ENCODE data around the gene LITAF. TPM values are rescaled to one million over a fixed set of nuclear protein-coding genes. Genes with fewer than 3 reads are reported as not detected.

Gene LITAF
- total RNA-seq, 5 donors from 2014 or later (not counting 1 experiment from before 2014, with no cell fraction given): 150 to 256 (median 161) TPM

DNA sequence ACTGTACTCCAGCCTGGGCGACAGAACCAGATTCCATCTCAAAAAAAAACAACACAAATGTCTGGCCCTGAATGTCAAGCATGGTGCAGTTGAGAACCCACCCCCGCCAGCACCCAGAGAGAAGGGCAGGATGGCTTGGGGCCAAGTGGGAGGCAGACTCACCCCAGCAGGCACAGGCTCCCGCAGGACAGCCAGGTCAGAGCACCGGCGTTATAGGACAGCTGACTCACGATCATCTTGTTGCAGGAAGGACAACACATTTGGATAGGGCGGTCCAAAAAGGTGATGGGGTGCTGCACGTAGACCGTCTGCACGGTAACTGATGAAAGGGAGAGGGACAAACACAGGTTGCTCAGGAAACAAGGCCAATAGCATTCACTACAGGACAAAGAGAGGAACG lies 33.3 kb downstream of the LITAF start:
- H3K4me3 ChIP-seq (ENCODE audit: control insufficient read depth in 1 of 2, extremely low read depth in 1 of 2, low read length in 1 of 2): no peak overlapping the region
- H3K9me3 Mint-ChIP-seq: peaks cover 0 to 4% (median 4%) of the 10 kb centered on the region in 3 donors
- H3K27ac Mint-ChIP-seq: peak overlapping the region in 1 of 2 donors; percentile 69
- H3K4me1 Mint-ChIP-seq: peaks cover 39 to 49% (median 47%) of the 10 kb centered on the region in 3 donors
- ATAC-seq (replicated peaks in 1 of 4): no peak
- H3K27ac ChIP-seq (ENCODE audit: low read length): no peak overlapping the region
- H3K36me3 ChIP-seq (ENCODE audit: control insufficient read depth in 2 of 2, extremely low read depth in 1 of 2, insufficient read depth in 1 of 2, low read length in 1 of 2): peaks cover 38 to 81% of the 10 kb centered on the region in 2 donors
- no peak for DNase-seq
- WGBS (ENCODE audit: insufficient coverage): 100% methylated on average over 6 of the region's 11 CpGs
- peaks cover 2% of the 10 kb centered on the region for H3K9me3 ChIP-seq
- H3K27me3 Mint-ChIP-seq: no peaks in the 10 kb centered on the region
- H3K36me3 Mint-ChIP-seq: peaks cover 65% of the 10 kb centered on the region
- H3K4me1 ChIP-seq (ENCODE audit: control insufficient read depth in 1 of 2, extremely low read depth in 1 of 2, insufficient read depth in 2 of 2, low read length in 2 of 2): peaks cover 9 to 46% of the 10 kb centered on the region in 2 experiments
- ChIA-PET CTCF (no interaction called here), POLR2A (no interaction called here)
- H3K4me3 Mint-ChIP-seq: no peak overlapping the region
- H3K27me3 ChIP-seq (replicated peaks in 1 of 2; ENCODE audit: control insufficient read depth in 2 of 2, extremely low read depth in 1 of 2, insufficient read depth in 2 of 2, low read length in 1 of 2): no peaks in the 10 kb centered on the region

- no peak overlapping the region for H3K27ac ChIP-seq (ENCODE audit: low read length)
- POLR2A ChIA-PET: interaction anchor here (0.5 to 0.8 kb wide), 2 partner anchors 8 to 57 kb away, joined by 3 to 4 read pairs; no protein-coding TSS in a partner anchor
- DNase-seq: no peak
- Mint-ChIP-seq H3K4me1 (peaks cover 30 to 40% (median 40%) of the 10 kb centered on the region in 3 donors), H3K4me3 (no peak overlapping the region), H3K9me3 (peaks cover 0 to 4% (median 4%) of the 10 kb centered on the region in 3 donors), H3K27ac (peak overlapping the region; percentile 62 to 84), H3K27me3 (no peaks in the 10 kb centered on the region), H3K36me3 (peaks cover 73% of the 10 kb centered on the region)
- ATAC-seq (replicated peaks in 1 of 4): no peak
- H3K4me3 ChIP-seq (ENCODE audit: control insufficient read depth in 1 of 2, extremely low read depth in 1 of 2, low read length in 1 of 2): no peak overlapping the region
- H3K36me3 ChIP-seq (ENCODE audit: control insufficient read depth in 2 of 2, extremely low read depth in 1 of 2, insufficient read depth in 1 of 2, low read length in 1 of 2): peaks cover 38 to 90% of the 10 kb centered on the region in 2 donors
- no peaks in the 10 kb centered on the region for H3K27me3 ChIP-seq (replicated peaks in 1 of 2; ENCODE audit: control insufficient read depth in 2 of 2, extremely low read depth in 1 of 2, insufficient read depth in 2 of 2, low read length in 1 of 2)
- peaks cover 7 to 37% of the 10 kb centered on the region in 2 experiments for H3K4me1 ChIP-seq (ENCODE audit: control insufficient read depth in 1 of 2, extremely low read depth in 1 of 2, insufficient read depth in 2 of 2, low read length in 2 of 2)
- CTCF ChIA-PET: interaction anchor here in 1 of 2 donors (0.6 kb wide), 1 partner anchor 36 kb away, joined by 3 read pairs; no protein-coding TSS in a partner anchor
- H3K9me3 ChIP-seq: peaks cover 2% of the 10 kb centered on the region
- 98% methylated on average over 6 of the region's 8 CpGs for WGBS (ENCODE audit: insufficient coverage)
These were observed 34.3 kb downstream of the LITAF start for GRCh38 chr16:11552440-11552839.

- H3K27me3 ChIP-seq (replicated peaks in 1 of 2; ENCODE audit: control insufficient read depth in 2 of 2, extremely low read depth in 1 of 2, insufficient read depth in 2 of 2, low read length in 1 of 2): no peaks in the 10 kb centered on the region
- ChIA-PET POLR2A (interaction anchor here (0.5 to 0.8 kb wide), 4 partner anchors 8 to 254 kb away, joined by 3 to 5 read pairs (median 4); no protein-coding TSS in a partner anchor), CTCF (no interaction called here)
- no peak overlapping the region for H3K4me3 Mint-ChIP-seq
- peaks cover 3 to 31% of the 10 kb centered on the region in 2 experiments for H3K4me1 ChIP-seq (ENCODE audit: control insufficient read depth in 1 of 2, extremely low read depth in 1 of 2, insufficient read depth in 2 of 2, low read length in 2 of 2)
- peaks cover 2% of the 10 kb centered on the region for H3K9me3 ChIP-seq
- H3K27ac Mint-ChIP-seq: peak overlapping the region in 1 of 2 donors; percentile 62
- no peak overlapping the region for H3K4me3 ChIP-seq (ENCODE audit: control insufficient read depth in 1 of 2, extremely low read depth in 1 of 2, low read length in 1 of 2)
- H3K4me1 Mint-ChIP-seq: peaks cover 29 to 38% (median 34%) of the 10 kb centered on the region in 3 donors
- H3K27me3 Mint-ChIP-seq: no peaks in the 10 kb centered on the region
- no peak overlapping the region for H3K27ac ChIP-seq (ENCODE audit: low read length)
- DNase-seq: no peak
- peaks cover 38 to 96% of the 10 kb centered on the region in 2 donors for H3K36me3 ChIP-seq (ENCODE audit: control insufficient read depth in 2 of 2, extremely low read depth in 1 of 2, insufficient read depth in 1 of 2, low read length in 1 of 2)
- WGBS (ENCODE audit: insufficient coverage): no CpG with 5 or more reads among the region's 3 CpGs
- ATAC-seq (replicated peaks in 1 of 4): no peak
- peaks cover 74% of the 10 kb centered on the region for H3K36me3 Mint-ChIP-seq
- H3K9me3 Mint-ChIP-seq: peaks cover 0 to 4% (median 4%) of the 10 kb centered on the region in 3 donors
These were observed 34.9 kb downstream of the LITAF start for GRCh38 chr16:11551842-11552241.

DNA sequence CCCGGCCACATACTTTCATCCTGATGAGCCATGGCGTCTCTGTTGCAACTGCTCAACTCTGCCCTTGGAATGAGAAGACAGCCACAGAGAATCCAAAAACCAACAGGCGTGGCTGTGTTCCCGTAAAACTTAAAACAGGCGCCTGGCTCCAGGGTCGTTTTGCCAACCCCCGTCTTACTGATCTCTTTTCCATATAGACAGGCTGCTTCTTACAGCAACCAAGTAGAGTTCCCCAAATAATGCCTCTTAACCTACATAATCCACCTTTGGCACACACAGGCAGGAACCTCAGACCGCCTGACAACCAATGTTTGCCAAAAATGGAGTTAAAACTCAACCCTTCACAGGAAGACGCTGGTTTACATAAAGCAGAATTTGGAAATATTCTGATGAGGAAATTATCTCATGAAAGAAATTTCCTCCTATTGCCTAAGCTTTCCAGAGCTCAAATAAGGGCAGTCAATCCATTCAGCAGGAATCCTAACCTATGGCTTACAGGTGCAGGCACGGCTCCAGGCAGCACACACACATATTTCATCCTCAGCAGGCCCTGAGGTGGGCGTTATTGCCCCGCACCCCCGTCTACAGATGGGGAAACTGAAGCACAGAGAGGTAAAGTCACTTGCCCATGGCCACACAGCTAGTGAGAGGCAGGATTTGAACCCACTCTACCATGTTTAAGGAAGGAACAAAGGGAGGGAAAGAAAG lies 35.8 kb downstream of the LITAF start:
- peaks cover 31 to 94% of the 10 kb centered on the region in 2 donors for H3K36me3 ChIP-seq (ENCODE audit: control insufficient read depth in 2 of 2, extremely low read depth in 1 of 2, insufficient read depth in 1 of 2, low read length in 1 of 2)
- no peak overlapping the region for H3K27ac ChIP-seq (ENCODE audit: low read length)
- H3K4me1 ChIP-seq (ENCODE audit: control insufficient read depth in 1 of 2, extremely low read depth in 1 of 2, insufficient read depth in 2 of 2, low read length in 2 of 2): peaks cover 0 to 22% of the 10 kb centered on the region in 2 experiments
- no peak for DNase-seq
- CTCF ChIA-PET: no interaction called here
- Mint-ChIP-seq H3K4me1 (peaks cover 20 to 34% (median 25%) of the 10 kb centered on the region in 3 donors), H3K27ac (peak overlapping the region; percentile 22 to 27), H3K4me3 (no peak overlapping the region), H3K36me3 (peaks cover 69% of the 10 kb centered on the region), H3K27me3 (no peaks in the 10 kb centered on the region), H3K9me3 (peaks cover 0 to 4% (median 1%) of the 10 kb centered on the region in 3 donors)
- ATAC-seq (replicated peaks in 1 of 4): no peak
- 100% methylated on average over 4 of the region's 13 CpGs for WGBS (ENCODE audit: insufficient coverage)
- POLR2A ChIA-PET: no interaction called here
- H3K27me3 ChIP-seq (replicated peaks in 1 of 2; ENCODE audit: control insufficient read depth in 2 of 2, extremely low read depth in 1 of 2, insufficient read depth in 2 of 2, low read length in 1 of 2): no peaks in the 10 kb centered on the region
- no peak overlapping the region for H3K4me3 ChIP-seq (ENCODE audit: control insufficient read depth in 1 of 2, extremely low read depth in 1 of 2, low read length in 1 of 2)
- peaks cover under 1% of the 10 kb centered on the region for H3K9me3 ChIP-seq

- Mint-ChIP-seq H3K4me3 (no peak overlapping the region), H3K36me3 (peaks cover 47% of the 10 kb centered on the region), H3K27ac (peak overlapping the region; percentile 50 to 58), H3K27me3 (no peaks in the 10 kb centered on the region), H3K4me1 (peaks cover 15 to 26% (median 22%) of the 10 kb centered on the region in 3 donors), H3K9me3 (peaks cover 0 to 4% (median 0%) of the 10 kb centered on the region in 3 donors)
- 100% methylated on average over 6 of the region's 13 CpGs for WGBS (ENCODE audit: insufficient coverage)
- Histone ChIP-seq H3K27me3 (replicated peaks in 1 of 2; ENCODE audit: control insufficient read depth in 2 of 2, extremely low read depth in 1 of 2, insufficient read depth in 2 of 2, low read length in 1 of 2) (no peaks in the 10 kb centered on the region), H3K36me3 (ENCODE audit: control insufficient read depth in 2 of 2, extremely low read depth in 1 of 2, insufficient read depth in 1 of 2, low read length in 1 of 2) (peaks cover 25 to 65% of the 10 kb centered on the region in 2 donors), H3K4me1 (ENCODE audit: control insufficient read depth in 1 of 2, extremely low read depth in 1 of 2, insufficient read depth in 2 of 2, low read length in 2 of 2) (no peaks in the 10 kb centered on the region), H3K4me3 (ENCODE audit: control insufficient read depth in 1 of 2, extremely low read depth in 1 of 2, low read length in 1 of 2) (no peak overlapping the region), H3K27ac (ENCODE audit: low read length) (no peak overlapping the region), H3K9me3 (no peaks in the 10 kb centered on the region)
- ChIA-PET CTCF (interaction anchor here (1.0 to 1.4 kb wide), 2 partner anchors 15 to 250 kb away, joined by 3 to 4 read pairs; partner anchors contain the start of gene ZC3H7A (in 1 of the 2)), POLR2A (no interaction called here)
- ATAC-seq (replicated peaks in 1 of 4) (no peak), DNase-seq (no peak)
These were observed 39.4 kb downstream of the LITAF start for GRCh38 chr16:11547118-11547916.

GRCh38 chr16:11546608-11547061 lies 40.1 kb downstream of the LITAF start:
- 90% methylated on average over 2 of the region's 5 CpGs for WGBS (ENCODE audit: insufficient coverage)
- H3K9me3 ChIP-seq: no peaks in the 10 kb centered on the region
- ATAC-seq (replicated peaks in 1 of 4): no peak
- H3K36me3 ChIP-seq (ENCODE audit: control insufficient read depth in 2 of 2, extremely low read depth in 1 of 2, insufficient read depth in 1 of 2, low read length in 1 of 2): peaks cover 25 to 59% of the 10 kb centered on the region in 2 donors
- peak overlapping the region in 1 of 2 donors; percentile 58 for H3K27ac Mint-ChIP-seq
- no peak overlapping the region for H3K27ac ChIP-seq (ENCODE audit: low read length)
- ChIA-PET CTCF (interaction anchor here (0.6 to 1.4 kb wide), 4 partner anchors 8 to 251 kb away, joined by 3 to 4 read pairs (median 4); partner anchors contain the start of gene ZC3H7A (in 1 of the 2)), POLR2A (interaction anchor here (0.6 to 1.0 kb wide), 2 partner anchors 8 to 41 kb away, joined by 3 to 10 read pairs; no protein-coding TSS in a partner anchor)
- peaks cover 46% of the 10 kb centered on the region for H3K36me3 Mint-ChIP-seq
- peaks cover 14 to 31% (median 25%) of the 10 kb centered on the region in 3 donors for H3K4me1 Mint-ChIP-seq
- no peaks in the 10 kb centered on the region for H3K27me3 Mint-ChIP-seq
- no peak for DNase-seq
- H3K27me3 ChIP-seq (replicated peaks in 1 of 2; ENCODE audit: control insufficient read depth in 2 of 2, extremely low read depth in 1 of 2, insufficient read depth in 2 of 2, low read length in 1 of 2): no peaks in the 10 kb centered on the region
- no peak overlapping the region for H3K4me3 ChIP-seq (ENCODE audit: control insufficient read depth in 1 of 2, extremely low read depth in 1 of 2, low read length in 1 of 2)
- H3K4me3 Mint-ChIP-seq: no peak overlapping the region
- H3K4me1 ChIP-seq (ENCODE audit: control insufficient read depth in 1 of 2, extremely low read depth in 1 of 2, insufficient read depth in 2 of 2, low read length in 2 of 2): no peaks in the 10 kb centered on the region
- H3K9me3 Mint-ChIP-seq: peaks cover 0 to 4% (median 0%) of the 10 kb centered on the region in 3 donors
